Amniotic epithelial cell (primary cell): ENCODE data around the gene KLF17.

Source experiments
- DNase-seq: peaks from one replicate; pipeline ENCODE4 v3.0.0-alpha.2; 2010; ENCODE audit warnings: low read depth

KLF17 gene

DNA sequence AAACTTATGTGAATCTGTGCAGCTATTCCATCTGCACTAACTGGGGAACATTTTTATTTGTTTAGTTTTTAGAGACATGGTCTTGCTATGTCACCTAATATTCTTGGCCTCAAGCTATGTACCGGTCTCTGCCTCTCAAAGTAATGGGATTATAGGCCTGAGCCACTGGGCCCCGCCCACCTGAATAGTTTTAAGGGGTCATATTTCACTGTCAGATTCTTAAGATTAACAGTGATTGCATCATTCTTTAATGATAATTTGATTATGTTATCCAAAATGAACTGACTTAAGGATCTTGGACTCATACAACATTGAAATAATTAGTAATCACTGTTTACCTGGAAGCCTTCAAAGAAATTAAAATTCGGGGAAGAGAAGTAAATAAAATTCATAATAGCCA lies 35.4 kb downstream of the KLF17 start:
- peak; percentile 13 for DNase-seq

DNA sequence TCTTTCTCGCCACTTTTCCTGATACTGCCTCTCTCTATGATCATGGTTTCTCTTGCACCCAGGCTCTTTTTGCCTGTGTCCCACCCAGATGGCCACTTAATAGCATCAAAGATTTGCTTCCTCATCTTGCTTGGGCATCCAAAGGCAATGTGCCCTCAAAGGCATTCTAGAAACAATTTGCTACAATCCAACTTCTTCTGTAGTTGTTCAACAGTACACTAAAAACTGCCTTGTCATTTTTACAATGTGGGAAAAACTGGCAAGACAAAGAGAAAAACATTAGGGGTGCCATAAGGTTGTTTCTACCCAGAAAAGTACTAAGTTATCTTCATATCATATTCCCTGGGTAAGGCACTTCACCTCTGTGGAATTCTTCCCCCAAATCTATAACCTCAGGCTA lies 39.3 kb downstream of the KLF17 start:
- no peak for DNase-seq

DNA sequence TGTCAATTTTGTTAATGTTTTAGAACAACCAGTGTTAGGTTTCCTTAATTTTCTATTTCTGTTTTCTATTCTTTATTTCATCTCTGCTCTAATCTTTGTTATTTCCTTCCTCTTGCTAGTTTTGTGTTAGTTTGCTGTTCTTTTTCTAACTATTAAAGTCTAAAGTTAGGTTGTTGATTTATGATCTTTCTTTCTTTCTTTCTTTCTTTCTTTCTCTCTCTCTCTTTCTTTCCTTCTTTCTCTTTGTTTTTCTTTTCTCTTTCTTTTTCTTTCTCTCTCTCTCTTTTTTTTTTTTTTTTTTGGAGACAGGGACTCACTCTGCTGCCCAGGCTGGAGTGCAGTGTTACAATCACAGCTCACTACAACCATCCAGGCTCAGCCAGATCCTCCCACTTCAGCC lies 40.2 kb downstream of the KLF17 start:
- DNase-seq = no peak

DNA sequence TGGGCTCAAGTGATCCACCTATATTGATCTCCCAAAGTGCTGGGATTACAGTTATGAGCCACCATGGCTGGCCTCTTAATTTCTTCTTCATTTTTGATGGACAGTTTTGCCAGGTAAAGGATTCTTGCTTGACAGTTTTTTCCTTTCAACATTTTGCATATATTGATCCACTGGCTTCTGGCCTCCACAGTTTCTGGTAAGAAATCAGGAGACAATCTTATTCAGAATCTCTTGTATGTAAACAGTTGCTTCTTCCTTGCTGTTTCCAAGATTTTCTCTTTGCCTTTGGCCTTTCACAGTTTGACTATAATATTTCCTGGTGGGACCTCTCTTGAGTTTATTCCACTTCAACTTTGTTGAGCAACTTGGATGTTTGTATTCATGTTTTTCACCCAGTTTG lies 42.9 kb downstream of the KLF17 start:
- DNase-seq = no peak

DNA sequence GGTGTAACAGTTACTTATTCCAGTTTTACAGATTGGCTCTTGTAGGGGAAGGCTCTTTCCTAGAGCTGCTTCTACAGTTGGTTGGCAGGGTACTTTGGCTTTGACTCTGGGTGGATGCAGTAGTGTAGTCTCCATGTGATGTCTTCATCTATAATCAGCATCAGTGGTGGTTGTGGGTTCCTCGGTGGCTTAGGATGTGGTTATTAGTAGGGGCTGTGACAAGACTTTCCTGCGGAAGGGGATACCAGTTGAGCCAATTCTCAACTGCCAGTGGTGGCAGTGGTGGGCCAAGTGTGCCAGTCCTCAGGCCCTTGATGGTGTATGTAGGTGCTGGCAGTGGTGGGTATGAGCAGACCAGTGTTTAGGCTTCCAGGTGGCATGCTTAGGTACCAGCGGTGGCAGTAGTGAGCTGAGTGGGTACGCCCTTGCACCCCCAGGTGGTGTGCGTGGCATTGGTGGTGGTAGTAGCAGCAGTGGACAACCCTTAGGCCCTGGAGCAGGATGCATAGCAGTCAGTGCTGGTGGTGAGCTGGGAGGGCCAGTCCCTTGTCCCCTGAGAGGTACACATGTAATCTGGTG lies 50.0 kb downstream of the KLF17 start:
- no peak for DNase-seq

DNA sequence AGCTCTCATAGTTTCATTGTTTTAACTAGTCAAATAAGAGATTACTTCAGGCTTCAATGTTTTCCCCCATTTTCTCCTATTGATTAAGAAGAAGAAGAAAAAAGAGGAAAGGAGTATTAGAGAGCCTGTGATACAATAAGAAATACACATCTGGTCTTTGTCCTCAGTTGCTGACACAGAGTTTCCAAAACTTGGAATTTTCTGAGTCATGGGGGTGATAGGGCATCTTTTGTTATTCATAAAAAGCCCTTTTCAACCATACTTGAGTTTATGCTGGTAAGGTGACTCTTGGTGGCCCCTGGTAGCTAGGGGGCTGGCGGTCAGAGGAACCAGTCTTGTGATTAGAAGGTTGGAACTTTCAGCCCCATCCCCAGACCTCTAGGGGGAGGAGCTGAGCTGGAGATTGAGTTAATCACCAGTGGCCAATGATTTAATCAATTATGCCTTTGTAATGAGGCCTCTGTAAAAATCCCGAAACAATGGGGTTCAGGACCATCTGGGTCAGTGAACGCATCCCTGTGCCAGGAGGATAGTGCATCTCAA lies 51.7 kb downstream of the KLF17 start:
- peak; percentile 24 for DNase-seq

DNA sequence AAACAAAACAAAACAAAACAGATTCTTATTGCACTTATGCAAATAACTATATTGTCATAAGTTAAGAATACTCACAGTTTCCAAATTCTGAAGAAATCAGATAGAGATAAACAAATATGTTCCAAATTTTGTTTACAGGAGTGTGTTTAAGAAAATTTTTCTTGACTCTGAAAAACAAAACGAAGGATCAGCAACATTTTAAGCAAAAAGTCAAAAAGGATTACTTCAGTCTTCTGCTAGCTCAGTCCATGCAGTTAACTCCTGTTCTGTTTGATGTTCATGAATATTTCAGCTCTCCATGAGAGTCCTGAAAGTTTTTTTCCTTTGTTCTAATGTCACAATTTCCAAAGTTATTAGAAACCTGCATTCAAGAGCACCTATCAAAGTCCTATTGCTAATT lies 56.0 kb downstream of the KLF17 start:
- no peak for DNase-seq
